ENCODE measurements around the gene RNF125.
"Not testable (repeated sequence)": the region's sequence is repeated elsewhere in the genome, so short reads cannot be mapped to it uniquely, and the experiment has no call there.

The RNF125 gene

DNA sequence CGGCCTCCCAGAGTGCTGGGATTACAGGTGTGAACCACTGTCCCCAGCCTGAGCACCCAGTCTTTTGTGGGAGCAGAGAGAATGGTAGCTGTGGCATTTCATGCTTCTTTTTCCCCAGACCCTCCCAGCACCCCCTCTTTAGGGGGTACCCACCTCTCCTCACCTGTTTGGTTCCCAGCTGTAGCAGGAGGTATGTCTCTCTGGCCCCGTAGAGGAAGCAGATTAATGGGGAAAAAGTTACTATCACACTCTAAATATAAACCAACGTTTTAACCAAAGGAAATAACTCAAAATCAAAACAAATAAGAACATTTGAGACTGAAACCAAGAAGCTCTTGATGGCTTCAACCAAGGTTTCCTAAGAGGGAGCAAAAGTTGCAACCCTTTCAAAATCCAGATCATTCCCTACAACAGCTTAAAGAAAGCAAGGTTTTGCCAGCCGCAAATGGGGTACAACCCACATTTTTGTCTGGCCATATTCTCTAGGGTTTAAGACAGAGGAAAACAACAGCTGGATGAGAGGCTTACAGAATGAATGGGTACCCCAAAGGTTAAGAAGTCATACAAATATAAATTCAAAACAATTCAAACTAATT, 8.0 kb downstream of the RNF125 start:
- no peak for DNase-seq

DNA sequence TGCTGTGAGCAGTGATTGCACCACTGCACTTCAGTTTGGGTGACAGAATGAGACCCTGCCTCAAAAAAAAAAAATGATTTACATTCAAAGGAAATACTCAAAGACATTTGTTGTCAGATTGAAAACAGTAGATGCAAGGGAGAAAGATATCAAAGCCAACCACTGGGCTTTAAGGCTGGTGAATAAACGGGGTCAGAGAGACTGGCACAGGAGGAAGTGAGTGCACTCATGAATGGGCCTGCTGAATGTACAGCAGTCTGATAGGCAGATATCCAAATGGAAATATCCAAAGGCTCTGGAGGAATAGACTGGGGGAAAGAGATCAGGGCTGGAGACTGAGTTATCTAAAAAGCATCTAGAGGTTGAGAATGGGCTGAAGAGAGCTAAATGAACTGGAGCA, 10.9 kb downstream of the RNF125 start:
- DNase-seq: no peak

DNA sequence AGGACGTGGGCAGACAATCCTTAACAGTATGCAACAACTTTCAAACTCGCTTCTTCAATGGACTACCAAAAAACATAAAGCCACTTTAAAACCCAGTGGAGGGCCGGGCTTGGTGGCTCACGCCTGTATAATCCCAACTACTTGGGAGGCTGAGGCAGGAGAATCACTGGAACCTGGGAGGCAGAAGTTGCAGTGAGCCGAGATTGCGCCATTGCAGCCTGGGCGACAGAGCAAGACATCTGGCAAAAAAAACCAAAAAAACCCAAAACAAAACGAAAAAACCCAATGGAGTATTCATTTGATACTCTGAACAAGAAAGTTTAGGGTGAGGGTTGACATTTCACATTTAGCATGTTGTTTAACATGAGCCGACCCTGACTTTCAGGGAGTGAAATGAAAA, 14.0 kb downstream of the RNF125 start:
- DNase-seq: no peak

DNA sequence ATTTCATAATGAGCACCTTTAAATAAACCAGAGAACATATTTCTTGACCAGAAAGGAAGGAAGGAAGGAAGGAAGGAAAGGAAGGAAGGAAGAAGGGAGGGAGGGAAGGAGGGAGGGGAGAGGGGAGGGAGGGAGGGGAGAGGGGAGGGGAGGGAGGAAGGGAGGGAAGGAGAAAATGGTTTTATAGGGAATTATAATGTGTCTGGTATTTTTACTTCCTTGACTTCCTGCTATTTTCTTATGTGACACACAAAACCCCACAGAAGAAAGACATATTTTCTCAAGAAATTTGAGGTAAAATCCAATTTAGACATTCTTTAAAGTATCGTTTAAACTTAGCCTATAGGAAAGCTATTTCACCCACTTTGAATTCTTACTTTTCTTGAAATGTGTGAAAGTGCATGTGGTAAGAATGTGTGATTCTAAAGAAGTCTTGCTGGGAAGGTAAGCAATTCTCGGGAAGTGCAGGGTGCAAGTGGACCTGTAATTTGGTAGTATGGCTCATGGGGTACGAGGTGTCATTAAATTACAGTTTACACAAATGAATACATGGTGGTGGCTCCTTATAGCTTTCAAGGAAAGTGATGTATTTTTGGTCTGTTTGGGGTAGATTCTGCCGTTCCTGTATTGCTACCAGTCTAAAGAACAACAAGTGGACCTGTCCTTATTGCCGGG, 18.0 kb downstream of the RNF125 start:
- no peak for DNase-seq

DNA sequence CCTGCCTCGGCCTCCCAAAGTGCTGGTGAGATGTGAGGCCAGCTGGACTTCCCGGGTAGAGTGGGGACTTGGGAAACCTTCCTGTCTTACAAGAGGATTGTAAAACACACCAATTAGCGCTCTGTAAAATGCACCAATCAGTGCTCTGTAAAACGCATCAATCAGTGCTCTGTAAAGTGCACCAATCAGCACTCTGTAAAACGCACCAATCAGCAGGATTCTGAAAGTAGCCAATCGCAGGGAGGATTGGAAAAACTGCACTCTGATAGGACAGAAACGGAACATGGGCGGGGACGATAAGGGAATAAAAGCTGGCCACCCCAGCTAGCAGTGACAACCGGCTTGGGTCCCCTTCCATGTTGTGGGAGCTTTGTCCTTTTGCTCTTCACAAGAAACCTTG, 19.0 kb downstream of the RNF125 start:
- no peak for DNase-seq

DNA sequence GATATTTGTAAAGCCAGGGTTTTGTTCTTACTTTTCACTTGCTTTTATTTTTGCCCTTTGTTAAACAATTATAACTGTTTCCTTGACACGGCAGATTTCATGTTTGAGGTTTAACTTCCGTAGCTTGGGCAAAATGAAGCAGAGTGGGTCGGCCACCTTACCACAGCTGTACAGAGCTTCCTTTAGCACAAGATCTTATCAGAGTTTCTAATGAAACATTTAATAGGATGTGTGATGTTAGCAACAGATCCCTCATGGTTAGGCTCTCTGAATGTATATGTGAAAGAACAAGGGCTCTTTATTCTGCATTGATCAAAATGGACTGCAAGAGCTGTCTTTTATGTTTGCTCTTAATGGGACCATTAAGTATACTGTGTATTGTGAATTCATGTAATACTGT, 22.3 kb downstream of the RNF125 start:
- DNase-seq: no peak

DNA sequence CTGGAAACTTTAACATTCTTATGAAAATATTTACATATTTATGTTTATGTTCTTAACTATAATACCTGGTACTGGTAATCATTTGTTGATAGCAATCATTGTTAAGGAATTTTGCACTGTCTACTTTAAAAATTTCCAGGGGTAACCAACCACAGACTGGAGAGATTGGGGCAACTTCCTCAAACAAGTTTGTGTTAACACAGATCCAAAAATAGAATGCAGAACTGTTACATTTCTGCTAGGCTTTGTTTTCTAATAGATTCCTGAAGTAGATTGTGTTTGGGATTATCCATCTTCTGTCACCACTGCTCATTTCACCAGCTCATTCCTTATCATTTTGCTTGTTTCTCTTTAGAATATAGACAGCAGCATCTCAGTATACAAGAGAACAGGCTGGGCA, 23.7 kb downstream of the RNF125 start:
- DNase-seq: no peak

DNA sequence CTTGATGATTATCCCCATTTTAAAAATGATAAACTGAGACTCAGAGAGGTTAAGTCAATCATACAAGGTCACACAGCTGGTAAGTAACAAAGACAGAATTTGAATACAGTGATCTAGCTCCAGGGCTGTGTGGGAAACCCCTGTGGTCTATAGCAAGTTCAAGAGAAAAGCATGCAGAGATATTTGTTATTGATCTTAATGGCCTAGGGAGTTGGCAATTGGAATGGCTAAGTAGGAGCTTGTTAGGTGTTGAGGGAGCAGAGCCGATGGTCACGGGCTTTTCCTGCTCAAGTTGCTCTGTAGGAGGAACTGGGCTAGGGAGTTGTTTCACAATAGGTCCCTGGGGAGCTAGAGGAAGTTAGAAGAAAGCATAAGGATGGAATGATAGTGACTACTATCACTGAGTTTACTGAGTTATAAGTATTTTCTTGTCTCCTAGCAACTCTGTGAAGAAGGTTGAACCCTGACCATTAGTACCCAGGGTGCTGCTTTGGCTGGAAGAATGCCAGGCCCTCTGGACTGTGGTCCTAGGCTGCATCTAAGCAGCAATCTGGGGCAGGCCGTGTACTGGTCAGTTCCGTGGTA, 30.0 kb downstream of the RNF125 start:
- DNase-seq: peak; percentile 26

DNA sequence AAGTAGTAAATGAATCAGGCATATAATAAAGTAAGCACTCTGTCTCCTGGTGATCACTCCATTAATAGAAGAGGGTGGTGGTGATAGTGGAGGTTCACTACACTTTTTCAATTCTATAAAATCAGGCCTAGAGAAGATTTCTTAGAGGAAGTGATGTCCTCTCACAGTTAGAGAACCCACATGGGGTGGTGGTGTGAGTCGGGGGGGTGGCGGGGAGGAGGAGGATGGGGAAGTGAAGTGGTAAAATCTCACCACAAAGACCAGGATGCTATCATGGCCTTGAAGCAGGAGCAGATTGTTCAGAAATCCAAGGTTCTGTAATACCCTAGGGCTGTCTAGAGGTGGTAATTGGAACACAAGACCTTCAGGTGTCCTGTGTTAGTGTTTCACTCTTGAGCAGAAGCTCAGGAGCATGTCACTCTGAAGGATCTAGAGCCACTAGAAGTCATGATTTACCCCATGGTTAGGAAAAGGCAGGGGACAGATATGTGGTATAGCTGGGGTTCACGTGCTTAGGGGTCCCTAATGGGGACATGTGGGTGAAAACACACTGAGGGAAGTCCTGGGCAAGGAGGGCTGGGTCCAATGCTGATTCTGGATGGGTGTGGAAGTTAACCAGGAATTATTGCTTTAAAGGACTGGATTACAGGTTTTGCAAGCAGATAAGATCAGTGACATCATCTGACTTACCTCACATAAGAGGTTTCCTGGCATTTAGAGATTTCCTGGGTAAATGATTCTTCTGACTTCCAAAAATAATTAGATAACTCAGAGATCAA, 31.0 kb downstream of the RNF125 start:
- DNase-seq: no peak

DNA sequence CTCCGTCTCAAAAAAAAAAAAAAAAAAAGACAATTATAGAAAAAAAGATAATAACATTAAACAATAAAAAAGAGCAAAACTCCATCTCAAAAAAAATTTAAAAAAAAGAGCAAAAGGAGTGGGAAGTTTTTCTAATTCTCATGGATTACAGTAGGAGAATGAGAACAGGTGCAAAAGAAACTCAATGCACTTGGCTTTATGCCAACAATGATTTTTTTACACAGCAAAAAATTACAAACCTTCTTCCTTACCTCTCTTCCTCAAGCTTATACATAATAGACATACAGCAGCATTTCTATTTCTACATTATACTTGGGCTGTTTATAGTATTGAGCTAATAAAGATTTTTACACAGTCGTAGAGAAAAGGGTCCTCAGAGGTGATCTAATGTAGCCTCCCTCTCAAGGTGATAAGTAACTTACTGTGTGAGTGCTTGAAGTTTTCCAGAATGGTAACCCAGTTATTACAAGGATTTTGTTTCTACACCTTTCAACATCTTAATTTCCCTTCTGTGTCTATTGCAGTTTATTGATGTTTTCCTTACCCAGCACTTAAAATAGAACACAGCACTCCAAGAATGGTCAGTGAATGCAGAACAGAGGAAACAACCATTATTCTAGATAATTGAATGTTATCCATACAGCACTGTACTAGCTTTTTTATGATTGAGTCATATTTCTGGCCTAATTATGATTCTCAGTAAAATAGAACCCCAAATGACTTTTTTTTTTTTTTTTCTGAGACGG, 38.2 kb downstream of the RNF125 start:
- no peak for DNase-seq

DNA sequence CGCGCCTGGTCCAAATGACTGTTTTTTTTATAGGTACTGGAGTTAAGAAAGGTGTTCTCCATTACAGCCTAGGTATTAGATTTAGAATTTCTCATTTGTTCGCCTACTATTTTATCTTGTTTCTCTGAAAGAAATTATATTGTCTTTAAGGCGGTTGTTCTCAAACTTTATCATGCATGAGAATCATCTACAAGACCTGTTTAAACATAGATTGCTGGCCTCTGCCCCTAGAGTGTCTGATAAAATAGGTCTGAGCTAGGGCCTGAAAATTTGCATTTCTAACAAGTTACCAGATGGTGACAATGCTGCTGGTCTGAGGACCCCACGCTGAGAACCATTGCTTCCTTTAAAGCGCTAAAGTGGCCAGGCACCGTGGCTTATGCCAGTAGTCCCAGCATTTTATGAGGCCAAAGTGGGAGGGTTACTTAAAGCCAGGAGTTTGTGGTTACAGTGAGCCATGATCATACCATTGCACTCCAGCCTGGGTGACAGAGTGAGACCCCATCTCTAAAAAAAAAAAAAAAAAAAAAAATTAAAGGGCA, 39.1 kb downstream of the RNF125 start:
- DNase-seq: no peak

DNA sequence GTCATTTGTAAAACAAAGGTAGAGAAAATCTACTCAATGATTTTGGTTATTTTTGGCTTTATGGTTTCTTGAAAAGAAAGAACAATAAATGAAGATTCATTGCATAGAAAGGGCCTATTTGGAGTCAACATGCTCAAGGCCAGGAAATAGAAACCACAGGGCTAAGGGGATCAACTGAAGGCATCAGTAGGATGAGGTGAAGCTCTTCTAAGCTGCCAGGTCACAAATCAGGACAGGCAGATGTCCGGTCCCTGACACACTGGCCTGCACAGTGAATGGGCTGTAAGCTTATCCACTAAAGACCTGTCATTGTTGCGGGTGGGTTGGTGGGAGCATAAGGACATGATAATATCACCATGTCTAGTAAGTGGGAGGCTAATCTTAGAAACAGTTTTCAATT, 41.4 kb downstream of the RNF125 start:
- DNase-seq: no peak

DNA sequence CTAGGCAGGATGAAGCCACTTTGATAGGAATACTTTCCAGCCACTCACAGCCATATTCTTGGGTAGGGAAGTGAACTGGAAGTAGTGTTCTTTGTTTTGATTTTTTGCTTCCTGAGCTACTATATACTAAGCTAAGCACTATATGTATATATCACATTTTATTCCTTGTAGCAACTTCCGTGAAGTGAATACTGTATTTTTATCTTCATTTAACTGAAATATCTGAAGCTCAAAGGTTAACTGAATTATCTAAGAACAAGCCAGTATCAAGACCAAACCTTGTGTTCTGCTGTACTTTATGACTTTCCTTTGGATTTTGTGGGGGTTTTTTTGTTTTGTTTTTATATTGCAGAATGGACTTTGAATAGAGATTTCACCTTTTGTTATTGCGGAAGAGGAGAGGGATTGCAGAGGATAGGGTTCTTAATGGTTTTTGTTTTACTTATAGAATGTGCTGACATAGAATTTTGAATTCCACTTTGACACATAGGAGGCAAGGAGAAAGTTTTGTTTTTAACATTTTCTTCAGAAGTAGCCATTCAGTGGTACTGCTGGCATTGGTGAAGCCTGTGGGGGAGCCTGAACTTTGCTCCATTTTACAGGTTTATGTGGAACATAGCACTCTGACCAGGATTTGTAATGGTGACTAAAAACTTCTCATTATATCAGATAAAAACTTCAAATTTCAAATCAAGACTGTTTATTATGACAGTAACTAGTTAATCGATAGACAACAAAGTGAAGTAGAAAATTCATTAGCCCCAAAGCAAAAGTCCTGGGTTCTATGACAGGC, 48.9 kb downstream of the RNF125 start:
- no peak for DNase-seq

DNA sequence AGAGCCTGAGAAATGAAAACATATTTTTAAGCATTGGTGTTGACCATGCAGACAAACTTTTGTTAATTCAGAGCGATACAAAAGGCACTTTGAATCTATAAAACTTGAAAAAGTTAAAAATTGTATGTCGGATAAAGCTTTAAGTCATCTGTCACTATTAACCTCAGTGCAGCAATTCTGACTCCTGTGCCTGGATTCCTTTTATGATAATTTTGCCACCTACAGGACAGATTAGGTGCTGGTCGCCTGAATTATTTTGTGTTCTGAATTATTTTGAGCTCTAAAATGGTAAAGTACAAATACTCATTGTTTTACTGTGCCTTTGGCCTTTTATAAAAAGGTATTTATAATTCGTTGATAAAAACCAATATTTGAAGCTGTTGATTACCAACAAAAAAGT, 53.7 kb downstream of the RNF125 start:
- DNase-seq: no peak

DNA sequence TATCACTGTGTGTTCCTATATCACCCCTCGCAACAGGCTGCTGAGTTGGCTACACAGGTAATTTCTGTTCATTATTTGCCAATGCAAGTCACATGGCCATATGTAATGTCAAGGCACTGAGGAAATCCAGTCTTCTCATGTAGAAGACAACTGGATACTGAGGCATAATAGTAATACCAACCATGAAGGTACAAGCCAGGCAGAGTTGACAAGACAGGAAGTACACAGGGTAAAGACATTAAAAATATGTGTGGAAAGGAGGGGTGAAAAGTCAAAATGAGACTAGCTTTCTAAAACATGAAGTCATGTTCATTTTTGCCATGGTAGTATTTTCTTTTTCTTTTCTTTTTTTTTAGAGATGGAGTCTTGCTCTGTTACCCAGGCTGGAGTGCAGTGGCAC, 55.6 kb downstream of the RNF125 start:
- no peak for DNase-seq

DNA sequence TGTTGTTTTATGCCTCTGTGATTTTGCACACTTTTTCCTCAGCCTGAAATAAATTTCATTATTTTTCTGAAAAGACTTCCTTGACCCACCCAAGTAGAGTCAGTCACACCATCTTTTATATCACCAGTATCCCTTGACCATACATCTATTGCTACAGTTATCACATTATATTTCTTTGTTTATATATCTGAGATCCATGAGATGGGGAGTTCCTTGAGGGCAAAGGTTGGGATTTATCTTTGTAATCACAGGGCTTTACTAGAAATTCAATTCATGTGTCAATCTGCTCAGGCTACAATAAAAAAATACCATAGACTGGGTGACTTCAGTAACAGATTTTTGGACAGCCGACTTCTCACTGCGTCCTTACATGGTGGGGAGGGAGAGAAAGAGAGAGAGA, 60.2 kb downstream of the RNF125 start:
- DNase-seq: no peak

DNA sequence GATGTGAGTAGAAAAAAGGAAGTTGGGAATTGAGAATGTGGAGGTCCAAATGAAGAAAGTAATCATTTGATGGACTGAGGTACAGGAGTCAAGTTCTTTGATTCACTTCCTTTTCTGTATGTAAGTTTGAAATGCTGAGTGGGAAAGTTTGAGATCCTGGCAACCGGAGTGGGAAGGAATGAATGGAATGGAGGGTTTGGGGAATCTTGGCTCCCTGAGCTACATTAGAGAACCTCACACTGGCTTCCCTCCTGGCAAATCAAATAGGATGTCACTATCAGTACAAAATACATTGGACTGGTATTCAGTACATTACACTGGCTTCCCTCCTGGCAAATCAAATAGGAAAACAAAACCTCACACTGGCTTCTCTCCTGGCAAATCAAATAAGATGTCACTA, 63.3 kb downstream of the RNF125 start:
- peak; percentile 9 for DNase-seq

DNA sequence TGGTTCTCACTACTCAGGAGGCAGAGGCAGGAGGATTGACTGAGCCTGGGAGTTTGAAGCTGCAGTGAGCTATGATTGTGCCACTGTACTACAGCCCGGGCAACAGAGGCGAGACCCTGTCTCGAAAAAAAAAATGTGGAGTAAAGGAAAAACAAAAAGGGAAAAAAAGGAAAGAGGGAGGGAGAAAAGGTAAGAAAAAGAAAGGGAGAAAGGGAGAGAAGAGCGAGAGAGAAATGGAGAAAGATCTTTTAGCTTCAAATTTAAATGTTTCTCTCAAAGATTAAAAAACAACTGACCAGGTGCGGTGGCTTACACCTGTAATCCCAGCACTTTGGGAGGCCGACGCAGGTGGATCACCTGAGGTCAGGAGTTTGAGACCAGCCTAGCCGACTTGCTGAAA, 65.2 kb downstream of the RNF125 start:
- no peak for DNase-seq

DNA sequence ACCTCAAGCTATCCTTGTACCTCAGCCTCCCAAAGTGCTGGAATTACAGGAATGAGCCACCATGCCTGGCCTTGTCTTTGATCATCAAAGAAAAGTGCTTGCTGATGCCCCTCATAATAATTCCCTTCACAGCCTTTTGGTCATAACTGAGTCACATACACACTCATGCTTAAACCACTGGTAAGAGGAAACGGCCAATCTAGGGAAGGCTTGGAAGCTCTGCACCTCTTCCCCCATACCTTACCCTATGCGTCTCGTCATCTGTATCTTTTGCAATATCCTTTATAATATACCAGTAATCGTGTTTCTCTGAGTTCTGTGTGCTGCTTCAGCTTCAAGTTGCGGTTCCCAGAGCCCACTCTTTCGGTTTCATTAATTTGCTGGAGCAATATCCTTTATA, 68.3 kb downstream of the RNF125 start:
- peak; percentile 39 for DNase-seq

DNA sequence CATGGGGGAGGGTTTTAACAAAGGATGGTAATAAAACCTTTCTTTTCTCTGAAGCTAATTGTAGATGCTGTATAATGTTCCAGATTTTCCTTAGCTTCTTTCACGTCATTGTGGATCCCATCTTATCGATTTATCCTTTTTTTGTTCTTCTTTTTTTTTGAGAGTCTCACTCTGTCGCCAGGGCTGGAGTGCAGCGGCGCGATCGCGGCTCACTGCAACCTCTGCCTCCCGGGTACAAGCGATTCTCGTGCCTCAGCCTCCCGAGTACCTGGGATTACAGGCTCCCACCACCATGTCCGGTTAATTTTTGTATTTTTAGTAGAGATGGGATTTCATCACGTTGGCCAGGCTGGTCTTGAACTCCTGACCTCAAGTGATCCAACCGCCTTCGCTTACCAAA, 72.2 kb downstream of the RNF125 start:
- not testable (repeated sequence) for DNase-seq

DNA sequence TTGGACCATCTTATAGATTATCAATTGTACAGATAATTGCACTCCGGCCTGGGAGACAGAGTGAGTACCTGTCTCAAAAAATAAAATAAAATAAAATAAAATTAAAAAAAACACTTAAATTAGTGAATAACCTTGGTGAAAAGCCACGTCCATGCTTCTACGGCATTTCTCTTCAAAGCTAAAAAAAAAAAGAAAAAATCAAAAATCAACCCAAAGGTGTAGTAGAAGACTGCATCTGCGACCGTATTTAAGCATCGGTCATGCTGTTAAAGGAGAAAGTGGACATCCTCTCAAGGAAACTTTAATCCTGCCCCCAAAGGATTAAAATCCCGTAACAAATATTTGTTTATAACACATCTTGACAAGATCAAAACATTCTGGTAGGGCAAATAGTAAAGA, 72.7 kb downstream of the RNF125 start:
- no peak for DNase-seq

All from fibroblast of skin of abdomen (primary cell).